HEK293T (cell line): ENCODE measurements around the gene MBD4.

Source experiments
- CTCF ChIA-PET: fragments of 350-600 bp; formaldehyde crosslinking; extraction: SDS; loops from one replicate; lab custom pipeline; 2021; ENCODE audit warnings: antibody characterized with exemption, inconsistent platforms; lab: Yijun Ruan, JAX
- POLR2A ChIA-PET: fragments of 350-600 bp; formaldehyde crosslinking; extraction: SDS; loops from one replicate; lab custom pipeline; 2020; ENCODE audit warnings: antibody characterized with exemption, inconsistent platforms; lab: Yijun Ruan, JAX
- DNase-seq: peaks from one replicate; pipeline ENCODE4 v3.0.0; 2012; ENCODE audit warnings: mixed read lengths; ENCODE audit errors: extremely low spot score
- ARNT ChIP-seq: fragments of 450-650 bp; IDR thresholded peaks from 2 replicates; pipeline ENCODE4 v1.6.1; 2017; ENCODE audit warnings: mild to moderate bottlenecking
- BHLHE40 ChIP-seq: fragments of 450-650 bp; IDR thresholded peaks from 2 replicates; pipeline ENCODE4 v1.6.1; 2016; ENCODE audit warnings: mild to moderate bottlenecking, moderate library complexity, borderline replicate concordance
- CTBP1 ChIP-seq: fragments of 450-650 bp; IDR thresholded peaks from 2 replicates; pipeline ENCODE4 v1.6.1; 2016; ENCODE audit warnings: borderline replicate concordance
- ELF4 ChIP-seq: fragments of 450-650 bp; IDR thresholded peaks from 2 replicates; pipeline ENCODE4 v1.6.1; 2017; ENCODE audit warnings: antibody characterized with exemption
- FOXA1 ChIP-seq: fragments of 450-650 bp; IDR thresholded peaks from 2 replicates; pipeline ENCODE4 v1.6.1; 2016; ENCODE audit warnings: mild to moderate bottlenecking
- FOXK2 ChIP-seq: fragments of 450-650 bp; IDR thresholded peaks from 2 replicates; pipeline ENCODE4 v1.6.1; 2016; ENCODE audit warnings: mild to moderate bottlenecking
- FOXM1 ChIP-seq: fragments of 450-650 bp; IDR thresholded peaks from 2 replicates; pipeline ENCODE4 v1.6.1; 2017; ENCODE audit warnings: mild to moderate bottlenecking, borderline replicate concordance
- HDGF ChIP-seq: fragments of 450-650 bp; IDR thresholded peaks from 2 replicates; pipeline ENCODE4 v1.6.1; 2017; ENCODE audit warnings: antibody characterized with exemption, borderline replicate concordance
- L3MBTL2 ChIP-seq: fragments of 450-650 bp; conservative IDR thresholded peaks from 2 replicates; pipeline ENCODE4 v1.6.1; 2016; ENCODE audit warnings: mild to moderate bottlenecking
- LEF1 ChIP-seq: fragments of 450-650 bp; IDR thresholded peaks from 2 replicates; pipeline ENCODE4 v1.6.1; 2017; ENCODE audit warnings: mild to moderate bottlenecking, borderline replicate concordance
- NFRKB ChIP-seq: fragments of 450-650 bp; IDR thresholded peaks from 2 replicates; pipeline ENCODE4 v1.6.1; 2016; ENCODE audit warnings: mild to moderate bottlenecking, moderate library complexity
- SP1 ChIP-seq: fragments of 450-650 bp; IDR thresholded peaks from 2 replicates; pipeline ENCODE4 v1.6.1; 2017
- SUZ12 ChIP-seq: fragments of 450-650 bp; IDR thresholded peaks from 2 replicates; pipeline ENCODE4 v1.6.1; 2016; ENCODE audit warnings: mild to moderate bottlenecking
- TARDBP ChIP-seq: fragments of 450-650 bp; IDR thresholded peaks from 2 replicates; pipeline ENCODE4 v1.6.1; 2016
- ZNF384 ChIP-seq: fragments of 450-650 bp; IDR thresholded peaks from 2 replicates; pipeline ENCODE4 v1.6.1; 2016
- TF ChIP-seq, protein P1 (sequence below): fragments of 450-650 bp; IDR thresholded peaks from 2 replicates; pipeline ENCODE4 v1.6.1; 2016

The MBD4 gene

GRCh38 chr3:129432671-129433070, 7.1 kb downstream of the MBD4 start:
- POLR2A ChIA-PET, result no interaction called here
- DNase-seq, result no peak
- CTCF ChIA-PET, result no interaction called here
- TF ChIP-seq L3MBTL2 (no peak), ELF4 (no peak), FOXM1 (no peak), LEF1 (no peak)

GRCh38 chr3:129432036-129432435, 7.7 kb downstream of the MBD4 start:
- no peak for DNase-seq
- ChIA-PET POLR2A (no interaction called here), CTCF (no interaction called here)
- TF ChIP-seq FOXM1 (no peak), ELF4 (no peak)

DNA sequence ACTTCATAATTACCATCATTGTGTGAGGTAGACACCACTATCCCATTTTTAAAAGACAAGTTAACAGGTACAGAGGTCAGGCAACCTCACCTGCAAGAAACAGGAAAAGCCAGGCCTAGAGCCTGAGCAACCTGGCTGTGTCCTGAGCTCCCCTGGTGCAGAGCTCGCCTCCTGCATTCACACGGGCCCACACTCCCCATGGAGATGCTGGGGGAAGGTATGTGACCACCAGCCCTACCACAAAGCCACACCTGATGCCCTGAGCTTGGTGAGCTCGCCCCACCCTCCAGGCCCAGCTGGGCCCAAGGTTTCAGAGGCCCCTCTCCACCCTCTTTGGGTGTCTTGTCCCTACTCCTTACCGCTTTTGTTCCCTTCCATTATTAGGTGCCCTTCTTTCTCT, 10.1 kb downstream of the MBD4 start:
- POLR2A ChIA-PET, result interaction anchor here (1.2 to 1.5 kb wide), 2 partner anchors 9 to 11 kb away, joined by 6 to 13 read pairs; partner anchors contain the start of genes IFT122 and MBD4
- TF ChIP-seq HDGF, result no peak
- TF ChIP-seq ZNF384, result no peak
- no peak for DNase-seq
- CTCF ChIA-PET, result no interaction called here

- POLR2A ChIA-PET, result interaction anchor here (1.2 to 1.5 kb wide), 2 partner anchors 9 to 11 kb away, joined by 6 to 13 read pairs; partner anchors contain the start of genes IFT122 and MBD4
- no peak for TF ChIP-seq BHLHE40
- no peak for TF ChIP-seq CTBP1
- no peak for TF ChIP-seq SUZ12
- no peak for TF ChIP-seq FOXK2
- TF ChIP-seq TARDBP, result no peak
- TF ChIP-seq ARNT, result no peak
- TF ChIP-seq HDGF, result no peak
- TF ChIP-seq L3MBTL2, result no peak
- no peak for DNase-seq
- CTCF ChIA-PET, result no interaction called here
These were observed 10.7 kb downstream of the MBD4 start for GRCh38 chr3:129429080-129429451.

- TF ChIP-seq ZNF384, result no peak
- TF ChIP-seq LEF1, result no peak
- TF ChIP-seq L3MBTL2, result no peak
- no peak for TF ChIP-seq NFRKB
- TF ChIP-seq FOXK2, result no peak
- TF ChIP-seq, protein P1, sequence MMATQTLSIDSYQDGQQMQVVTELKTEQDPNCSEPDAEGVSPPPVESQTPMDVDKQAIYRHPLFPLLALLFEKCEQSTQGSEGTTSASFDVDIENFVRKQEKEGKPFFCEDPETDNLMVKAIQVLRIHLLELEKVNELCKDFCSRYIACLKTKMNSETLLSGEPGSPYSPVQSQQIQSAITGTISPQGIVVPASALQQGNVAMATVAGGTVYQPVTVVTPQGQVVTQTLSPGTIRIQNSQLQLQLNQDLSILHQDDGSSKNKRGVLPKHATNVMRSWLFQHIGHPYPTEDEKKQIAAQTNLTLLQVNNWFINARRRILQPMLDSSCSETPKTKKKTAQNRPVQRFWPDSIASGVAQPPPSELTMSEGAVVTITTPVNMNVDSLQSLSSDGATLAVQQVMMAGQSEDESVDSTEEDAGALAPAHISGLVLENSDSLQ, result no peak
- TF ChIP-seq HDGF, result no peak
- TF ChIP-seq BHLHE40, result no peak
- TF ChIP-seq CTBP1, result no peak
- TF ChIP-seq TARDBP, result no peak
- TF ChIP-seq SP1, result no peak
- TF ChIP-seq SUZ12, result no peak
- no peak for TF ChIP-seq ARNT
- ChIA-PET POLR2A (interaction anchor here (1.2 to 1.9 kb wide), 3 partner anchors 10 to 12 kb away, joined by 6 to 13 read pairs (median 13); partner anchors contain the start of genes IFT122 and MBD4), CTCF (no interaction called here)
- peak; percentile 72 for DNase-seq
These were observed 11.2 kb downstream of the MBD4 start, which contains the start of gene EFCAB12 for GRCh38 chr3:129428376-129429079. TSS of gene EFCAB12 (minus strand) at chr3:129428636. CDS start at chr3:129428488, 148 bp downstream.

DNA sequence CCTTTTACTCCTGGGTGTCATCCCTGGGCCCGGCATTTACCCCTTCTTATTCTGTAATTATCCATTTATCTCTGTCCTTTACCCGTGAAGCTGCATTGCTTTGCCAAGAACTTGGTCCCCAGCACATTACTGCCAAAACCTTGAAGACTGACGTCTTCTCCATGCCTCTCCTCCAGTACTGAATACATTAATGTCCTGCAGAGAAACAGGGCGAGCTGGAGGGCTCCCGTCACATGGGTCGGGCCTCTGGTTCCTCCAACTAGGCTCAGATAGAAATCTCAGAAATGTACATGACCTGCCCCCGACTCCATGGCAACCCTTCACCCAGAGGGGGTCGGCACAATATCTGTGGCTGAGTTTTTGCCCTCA, 11.8 kb downstream of the MBD4 start:
- no peak for TF ChIP-seq NFRKB
- TF ChIP-seq FOXK2, result no peak
- TF ChIP-seq ELF4, result no peak
- no peak for TF ChIP-seq ARNT
- no peak for TF ChIP-seq TARDBP
- no peak for TF ChIP-seq ZNF384
- TF ChIP-seq FOXA1, result no peak
- TF ChIP-seq FOXM1, result no peak
- ChIA-PET POLR2A (interaction anchor here (1.9 kb wide), 1 partner anchor 13 kb away, joined by 13 read pairs; the partner anchor contains the start of genes IFT122 and MBD4), CTCF (no interaction called here)
- DNase-seq, result no peak

DNA sequence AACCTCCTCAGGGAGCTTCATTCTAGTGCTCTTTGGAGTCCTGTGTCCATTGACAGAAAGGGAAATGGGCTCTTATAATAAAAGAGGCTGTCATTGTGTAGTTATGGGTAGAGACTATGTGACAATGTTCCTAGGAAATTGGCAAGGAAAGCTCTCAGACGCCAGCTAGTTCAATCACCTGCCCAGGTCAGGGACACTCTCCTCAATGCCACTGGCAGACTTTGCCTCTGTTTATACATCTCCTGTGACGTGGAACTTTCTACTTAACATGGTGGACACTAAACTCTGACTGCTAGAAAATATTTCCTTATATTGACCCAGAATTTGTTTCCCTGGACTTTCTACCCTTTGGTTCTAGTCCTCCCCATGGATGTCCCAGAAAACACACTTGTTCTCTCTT, 14.1 kb downstream of the MBD4 start:
- CTCF ChIA-PET, result no interaction called here
- POLR2A ChIA-PET, result interaction anchor here (1.4 kb wide), 1 partner anchor 14 kb away, joined by 3 read pairs; the partner anchor contains the start of genes IFT122 and MBD4
- TF ChIP-seq ZNF384, result no peak
- no peak for TF ChIP-seq TARDBP
- no peak for TF ChIP-seq FOXA1
- TF ChIP-seq L3MBTL2, result no peak
- TF ChIP-seq ELF4, result no peak
- no peak for TF ChIP-seq HDGF
- no peak for TF ChIP-seq SUZ12
- no peak for DNase-seq

DNA sequence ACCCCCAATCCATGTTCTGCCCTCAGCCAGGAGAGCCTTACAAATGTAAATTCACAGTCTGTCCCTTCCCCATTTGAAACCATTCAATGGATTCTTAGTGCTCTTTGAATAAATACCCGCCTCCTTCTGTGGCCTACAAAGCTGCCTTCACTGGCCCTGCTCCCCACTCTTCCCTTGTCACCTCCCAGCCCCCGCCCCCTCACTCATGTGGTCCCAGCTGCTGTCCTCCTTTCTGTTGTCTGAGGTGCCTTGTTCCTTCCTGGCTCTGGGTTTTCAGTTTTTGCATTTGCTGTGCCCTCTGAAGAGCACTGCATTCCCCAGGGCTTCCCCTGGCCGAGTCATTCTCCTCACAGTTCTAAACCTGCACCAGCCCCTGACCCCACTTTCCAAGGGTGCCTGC, 14.5 kb downstream of the MBD4 start:
- TF ChIP-seq FOXK2 (no peak), ZNF384 (no peak)
- ChIA-PET CTCF (no interaction called here), POLR2A (interaction anchor here (1.4 kb wide), 1 partner anchor 14 kb away, joined by 3 read pairs; the partner anchor contains the start of genes IFT122 and MBD4)
- no peak for DNase-seq
